Transverse colon (tissue), 4 donors: Measurements from ENCODE around the gene REEP1. TPM values are rescaled to one million over a fixed set of nuclear protein-coding genes. Genes with fewer than 3 reads are reported as not detected.
A peak's percentile ranks its signal among the peaks of the same experiment; 100 is the strongest.

ENCODE experiments used
- DNase-seq: peaks from one replicate; pipeline ENCODE4 v3.0.0-alpha.2; 2019
- H3K27ac ChIP-seq, 4 donors: fragments of 200-600 bp; sonication (generic); 2 replicates each; pipeline ENCODE4 v1.5.1; 2016 to 2018; ENCODE audit warnings: inconsistent platforms in 4 of 4
- H3K27me3 ChIP-seq: fragments of 200-600 bp; sonication (generic); 2 replicates; pipeline ENCODE4 v1.5.1; 2017; ENCODE audit warnings: inconsistent platforms
- H3K36me3 ChIP-seq, 4 donors: fragments of 200-600 bp; sonication (generic); 2 replicates each; pipeline ENCODE4 v1.5.1; 2017 to 2019; ENCODE audit warnings: inconsistent platforms in 4 of 4
- H3K4me1 ChIP-seq, 4 donors: fragments of 200-600 bp; sonication (generic); 2 replicates each; pipeline ENCODE4 v1.5.1; 2017 to 2020; ENCODE audit warnings: inconsistent platforms in 4 of 4
- H3K4me3 ChIP-seq, 4 donors: fragments of 200-600 bp; sonication (generic); 1 replicate in 1 of 4; 2 replicates in 3 of 4; pipeline versions ENCODE4 v1.5.1 to v1.6.1; 2017 to 2019; ENCODE audit warnings: inconsistent platforms in 4 of 4
- H3K9me3 ChIP-seq, 2 donors: fragments of 200-600 bp; sonication (generic); 2 replicates each; pipeline ENCODE4 v1.5.1; 2017 to 2019; ENCODE audit warnings: inconsistent platforms in 2 of 2
- CTCF ChIP-seq, 5 experiments: fragments of 200-600 bp in 3 of 5; fragments of 450-650 bp in 2 of 5; sonication (generic) in 3 of 5; IDR thresholded peaks; 1 replicate in 2 of 5; 2 replicates in 3 of 5; pipeline ENCODE4 v1.5.1; 2016 to 2017; ENCODE audit warnings: antibody characterized with exemption in 5 of 5, inconsistent platforms in 3 of 5, mild to moderate bottlenecking in 2 of 5, moderate library complexity in 1 of 5
- EP300 ChIP-seq: sonication (generic); formaldehyde crosslinking; IDR thresholded peaks from one replicate; pipeline ENCODE4 v1.6.1; 2017; ENCODE audit warnings: antibody characterized with exemption, low read depth
- POLR2A ChIP-seq: fragments of 450-650 bp; IDR thresholded peaks from one replicate; pipeline ENCODE4 v1.6.1; 2016; ENCODE audit warnings: antibody characterized with exemption, mild to moderate bottlenecking, moderate library complexity
- POLR2AphosphoS5 ChIP-seq, 3 donors: sonication (generic); formaldehyde crosslinking; IDR thresholded peaks; one replicate each; pipeline ENCODE4 v1.6.1; 2016; ENCODE audit warnings: antibody characterized with exemption in 3 of 3
- WGBS, 2 donors: methylation state at CpG; one replicate each; pipeline ENCODE4 v1.1.5; 2018; ENCODE audit warnings: low coverage in 1 of 2; 5-methylcytosine and 5-hydroxymethylcytosine counted together
- in situ Hi-C, 4 donors: fragments of 200-750 bp; cut with MboI; loops; one replicate each; pipeline versions ENCODE4 v1.15.0 to v1.15.1; 2017; ENCODE audit warnings: low sequenced_read_pairs in 3 of 4, low pct_ligation_motif_present in 1 of 4, low pct_unique_long_range_greater_than_20kb in 1 of 4
- intact Hi-C: fragments of 100-400 bp; cut with DNase I; formaldehyde crosslinking; loops from one replicate; pipeline ENCODE4 v1.15.1; 2023; ENCODE audit warnings: low total_unique reads
- total RNA-seq, 4 donors: library from RNA; depleted of rRNA; stranded (reverse); fragments of >200 nt; gene quantifications; one replicate each; pipeline ENCODE4 v1.1.0, GENCODE V29; 2016

REEP1 gene
- total RNA-seq, 4 donors from 2014 or later = 14.1 to 196 (median 32.3) TPM

- intact Hi-C loops (no loop called here), in situ Hi-C loops (no loop called here)
- H3K4me3 ChIP-seq = no peak overlapping the region
- 77 to 80% methylated on average over 7 of the region's 7 CpGs for WGBS, 2 donors
- H3K9me3 ChIP-seq = no peaks in the 10 kb centered on the region
- TF ChIP-seq POLR2AphosphoS5 (IDR thresholded peaks at IDR 0.05) (no peak), POLR2A (no peak), EP300 (no peak), CTCF (IDR thresholded peaks at IDR 0.05) (no peak)
- H3K4me1 ChIP-seq = peaks cover 10 to 56% (median 21%) of the 10 kb centered on the region in 4 donors
- no peak for DNase-seq
- no peak overlapping the region for H3K27ac ChIP-seq
- H3K36me3 ChIP-seq = no peaks in the 10 kb centered on the region
- H3K27me3 ChIP-seq = no peaks in the 10 kb centered on the region
These were observed 147.5 kb downstream of the REEP1 start for GRCh38 chr2:86189782-86190416.

- Histone ChIP-seq H3K36me3 (no peaks in the 10 kb centered on the region), H3K4me3 (no peak overlapping the region), H3K9me3 (no peaks in the 10 kb centered on the region), H3K27ac (peak overlapping the region in 2 of 4 donors; percentile 1 to 24), H3K4me1 (peaks cover 5 to 43% (median 10%) of the 10 kb centered on the region in 4 donors), H3K27me3 (no peaks in the 10 kb centered on the region)
- no peak for DNase-seq
- TF ChIP-seq POLR2AphosphoS5 (IDR thresholded peaks at IDR 0.05) (no peak), EP300 (no peak), CTCF (IDR thresholded peaks at IDR 0.05) (no peak), POLR2A (no peak)
- in situ Hi-C loops = no loop called here
- intact Hi-C loops = no loop called here
These were observed 151.0 kb downstream of the REEP1 start for GRCh38 chr2:86186431-86186830.

GRCh38 chr2:86185517-86186212 lies 151.8 kb downstream of the REEP1 start:
- no peak for TF ChIP-seq EP300
- no peak for TF ChIP-seq POLR2AphosphoS5 (IDR thresholded peaks at IDR 0.05)
- no peak for TF ChIP-seq CTCF (IDR thresholded peaks at IDR 0.05)
- TF ChIP-seq POLR2A = no peak
- Histone ChIP-seq H3K27me3 (no peaks in the 10 kb centered on the region), H3K4me3 (no peak overlapping the region), H3K36me3 (peaks cover 0 to 2% (median 0%) of the 10 kb centered on the region in 4 donors), H3K4me1 (peaks cover 5 to 43% (median 10%) of the 10 kb centered on the region in 4 donors), H3K27ac (peak overlapping the region; percentile 1 to 24 (median 8)), H3K9me3 (no peaks in the 10 kb centered on the region)
- intact Hi-C loops = no loop called here
- no peak for DNase-seq
- in situ Hi-C loops = no loop called here
- 33 to 54% methylated on average over 1 of the region's 1 CpG for WGBS, 2 donors

GRCh38 chr2:86176597-86176996 lies 160.8 kb downstream of the REEP1 start:
- Histone ChIP-seq H3K9me3 (no peaks in the 10 kb centered on the region), H3K4me1 (peaks cover 0 to 10% (median 0%) of the 10 kb centered on the region in 4 donors), H3K27ac (no peak overlapping the region), H3K4me3 (no peak overlapping the region), H3K27me3 (no peaks in the 10 kb centered on the region), H3K36me3 (peaks cover 0 to 41% (median 15%) of the 10 kb centered on the region in 4 donors)
- in situ Hi-C loops (no loop called here), intact Hi-C loops (no loop called here)
- TF ChIP-seq POLR2AphosphoS5 (IDR thresholded peaks at IDR 0.05) (no peak), POLR2A (no peak), CTCF (IDR thresholded peaks at IDR 0.05) (no peak), EP300 (no peak)
- DNase-seq = no peak
